Mucosa of rectum (tissue), 2 donors: ENCODE results near the gene CAST.

Experiments used
- H3K27ac ChIP-seq, 2 donors: one replicate each; pipeline ENCODE4 v1.7.0; 2013; ENCODE audit warnings: inconsistent platforms in 2 of 2, low read depth in 2 of 2, low read length in 2 of 2
- H3K27me3 ChIP-seq, 2 donors: one replicate each; pipeline ENCODE4 v1.7.0; 2013; ENCODE audit warnings: low read length in 2 of 2; ENCODE audit not compliant: control insufficient read depth in 2 of 2, insufficient read depth in 2 of 2
- H3K36me3 ChIP-seq, 2 donors: one replicate each; pipeline ENCODE4 v1.7.0; 2013; ENCODE audit warnings: low read length in 2 of 2; ENCODE audit not compliant: control insufficient read depth in 2 of 2, insufficient read depth in 2 of 2
- H3K4me1 ChIP-seq, 2 donors: one replicate each; pipeline ENCODE4 v1.7.0; 2013; ENCODE audit warnings: low read length in 2 of 2, mild to moderate bottlenecking in 1 of 2; ENCODE audit not compliant: control insufficient read depth in 2 of 2, insufficient read depth in 2 of 2
- H3K4me3 ChIP-seq, 2 donors: one replicate each; pipeline ENCODE4 v1.7.0; 2013; ENCODE audit warnings: low read length in 2 of 2
- H3K9ac ChIP-seq, 2 donors: one replicate each; pipeline ENCODE4 v1.7.0; 2013; ENCODE audit warnings: low read length in 2 of 2, low read depth in 1 of 2, mild to moderate bottlenecking in 1 of 2
- H3K9me3 ChIP-seq, 2 donors: one replicate each; pipeline ENCODE4 v1.7.0; 2013; ENCODE audit warnings: low read length in 2 of 2; ENCODE audit not compliant: control insufficient read depth in 2 of 2
- donor health status: healthy.
- donor health status: Normal muscosa, but diverticular disease.

The CAST gene

DNA sequence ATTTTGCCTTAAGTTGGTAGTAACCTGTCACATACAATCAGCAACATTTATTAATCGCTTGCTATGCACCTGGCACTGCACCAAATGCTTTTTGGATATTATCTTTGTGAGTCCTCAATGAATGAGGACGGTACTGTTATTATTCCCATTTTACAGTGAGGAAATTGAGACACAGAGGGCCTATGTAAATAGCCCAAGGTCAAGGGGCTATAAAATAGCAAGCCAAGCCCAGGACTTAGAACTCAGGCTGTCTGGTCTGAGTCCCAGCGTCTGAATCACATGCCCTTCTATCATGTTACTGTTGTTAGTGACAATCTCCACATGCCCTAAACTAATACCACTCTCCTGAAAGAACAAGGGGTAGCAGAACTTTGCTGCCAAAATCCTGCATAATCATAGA is 85.5 kb downstream of the CAST start:
- Histone ChIP-seq H3K9me3 (no peaks in the 10 kb centered on the region), H3K4me3 (no peak overlapping the region), H3K36me3 (peaks cover 83 to 87% of the 10 kb centered on the region in 2 donors), H3K27ac (no peak overlapping the region), H3K4me1 (peaks cover 0 to 15% of the 10 kb centered on the region in 2 donors), H3K27me3 (no peaks in the 10 kb centered on the region), H3K9ac (no peak overlapping the region)

DNA sequence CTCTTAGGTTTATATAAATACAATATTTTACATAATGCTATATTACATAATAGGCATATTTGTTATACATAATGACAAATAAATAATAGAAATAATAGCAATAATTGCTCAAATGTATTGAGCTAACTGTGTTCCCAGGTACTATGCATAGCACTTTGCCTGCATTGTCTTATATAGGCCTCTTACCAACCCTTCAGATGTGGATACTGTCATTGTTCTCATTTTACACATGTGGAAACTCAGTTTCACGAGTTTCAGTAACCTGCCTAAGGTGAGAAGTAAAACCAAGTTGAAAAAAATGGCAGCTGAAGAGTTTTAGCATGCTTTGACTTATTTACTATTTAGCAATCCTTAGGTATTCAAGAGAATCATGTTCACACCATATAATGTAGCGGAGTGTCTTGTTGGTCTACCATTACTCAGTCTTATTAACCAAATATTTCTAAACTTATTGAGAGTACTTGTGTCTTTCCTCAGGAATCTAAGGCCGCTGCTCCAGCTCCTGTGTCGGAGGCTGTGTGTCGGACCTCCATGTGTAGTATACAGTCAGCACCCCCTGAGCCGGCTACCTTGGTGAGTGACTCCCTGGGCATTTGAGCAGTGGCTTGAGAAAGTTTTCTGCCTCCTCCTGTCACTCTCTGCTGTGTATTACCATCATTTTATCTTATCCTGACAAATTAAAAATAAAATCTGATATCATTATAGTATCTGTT is 88.1 kb downstream of the CAST start:
- no peaks in the 10 kb centered on the region for H3K27me3 ChIP-seq
- no peak overlapping the region for H3K9ac ChIP-seq
- H3K4me1 ChIP-seq = peaks cover 0 to 8% of the 10 kb centered on the region in 2 donors
- H3K9me3 ChIP-seq = no peaks in the 10 kb centered on the region
- H3K36me3 ChIP-seq = peaks cover 85 to 94% of the 10 kb centered on the region in 2 donors
- no peak overlapping the region for H3K4me3 ChIP-seq
- H3K27ac ChIP-seq = no peak overlapping the region

DNA sequence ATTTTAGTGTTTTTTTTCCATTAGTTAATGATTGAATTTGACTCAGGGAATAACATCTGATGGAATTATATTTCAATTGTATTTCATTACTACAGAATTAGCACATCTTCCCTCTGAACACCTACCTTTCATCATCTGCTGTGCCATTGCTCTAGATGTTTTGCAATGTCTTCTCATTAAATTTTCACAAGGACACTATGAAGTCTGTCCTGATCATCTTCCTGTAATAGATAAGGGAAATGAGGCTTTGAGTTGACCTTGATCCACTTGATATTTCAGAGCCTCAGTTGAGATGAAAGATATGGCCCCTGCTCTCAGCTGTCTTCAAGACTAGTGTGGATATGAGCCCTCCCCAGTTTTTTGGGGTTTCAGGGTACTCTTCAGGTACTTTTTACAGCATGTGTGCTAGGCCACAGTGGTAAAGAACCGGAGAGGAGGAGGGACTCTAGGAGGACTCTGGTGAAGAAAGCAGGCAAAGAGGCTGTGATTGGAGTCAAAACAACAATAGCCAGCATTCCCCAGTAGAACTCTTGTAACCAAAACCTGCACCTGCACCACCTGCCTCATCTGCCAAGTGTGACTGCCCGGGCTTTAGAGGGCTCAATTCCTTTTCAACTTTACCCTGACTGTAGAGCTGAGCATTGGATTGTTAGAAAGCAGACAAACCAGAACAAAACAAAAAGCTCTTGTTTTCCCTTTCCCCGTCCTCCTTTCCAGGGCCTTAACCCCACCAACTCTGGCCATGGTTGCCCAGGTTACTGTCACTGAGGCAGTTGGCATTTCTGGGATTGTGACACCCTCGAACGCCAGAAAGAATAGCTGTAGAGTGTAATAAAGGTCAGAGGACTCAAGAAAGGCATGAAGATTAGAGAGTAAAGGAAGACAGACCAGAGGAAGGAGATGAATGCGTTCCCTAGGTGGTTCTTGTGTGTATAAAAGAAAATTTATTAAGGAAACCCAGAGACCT is 89.3 kb downstream of the CAST start:
- peaks cover 86 to 93% of the 10 kb centered on the region in 2 donors for H3K36me3 ChIP-seq
- H3K27me3 ChIP-seq = no peaks in the 10 kb centered on the region
- no peak overlapping the region for H3K27ac ChIP-seq
- H3K4me3 ChIP-seq = no peak overlapping the region
- H3K4me1 ChIP-seq = peaks cover 0 to 8% of the 10 kb centered on the region in 2 donors
- no peaks in the 10 kb centered on the region for H3K9me3 ChIP-seq
- no peak overlapping the region for H3K9ac ChIP-seq

DNA sequence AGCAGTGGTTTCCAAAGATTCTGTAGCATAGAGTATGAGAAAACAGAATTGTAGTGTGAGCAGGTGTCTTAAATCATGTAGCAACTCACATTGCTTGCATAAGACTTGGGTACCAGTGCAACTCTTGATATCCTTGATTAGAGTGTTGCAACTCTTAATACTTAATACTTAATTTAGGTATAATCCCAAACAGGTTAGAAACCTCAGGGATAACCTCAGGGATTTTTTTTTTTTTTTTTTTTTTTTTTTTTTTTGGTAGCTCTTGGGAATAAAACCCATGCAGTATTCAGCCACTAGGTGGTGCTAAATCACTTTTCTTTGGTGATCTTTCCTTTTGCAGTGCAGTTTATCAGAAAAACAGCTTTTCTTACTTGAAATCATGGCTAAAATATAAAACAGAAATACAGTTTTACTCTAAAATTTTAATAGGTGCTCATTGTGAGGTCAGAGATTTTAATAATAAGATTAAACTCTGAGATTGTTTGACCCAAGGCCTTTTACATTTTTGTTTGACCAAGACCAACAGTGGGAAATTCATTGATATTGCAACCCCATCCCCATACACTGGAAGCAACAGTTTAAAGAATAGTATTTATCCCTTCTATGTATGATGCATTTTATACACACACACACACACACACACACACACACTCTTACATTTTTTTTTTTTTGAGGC is 90.3 kb downstream of the CAST start:
- Histone ChIP-seq H3K4me1 (peaks cover 0 to 5% of the 10 kb centered on the region in 2 donors), H3K9ac (no peak overlapping the region), H3K9me3 (no peaks in the 10 kb centered on the region), H3K4me3 (no peak overlapping the region), H3K27me3 (no peaks in the 10 kb centered on the region), H3K36me3 (peaks cover 90 to 93% of the 10 kb centered on the region in 2 donors), H3K27ac (no peak overlapping the region)

DNA sequence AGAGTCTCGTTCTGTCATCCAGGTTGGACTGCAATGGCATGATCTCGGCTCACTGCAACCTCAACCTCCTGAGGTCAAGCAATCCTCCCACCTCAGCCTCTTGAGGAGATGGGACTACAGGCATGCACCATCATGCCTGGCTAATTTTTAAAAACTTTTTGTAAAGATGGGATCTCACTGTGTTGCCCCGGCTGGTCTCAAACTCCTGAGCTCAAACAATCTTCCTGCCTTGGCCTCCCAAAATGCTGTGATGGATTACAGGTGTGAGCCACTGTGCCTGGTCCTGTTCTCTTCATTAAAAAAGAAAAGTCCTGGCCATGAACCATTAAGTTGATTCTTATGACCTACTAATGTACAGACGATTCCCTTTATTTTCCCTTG is 90.8 kb downstream of the CAST start:
- Histone ChIP-seq H3K36me3 (peaks cover 89 to 91% of the 10 kb centered on the region in 2 donors), H3K9me3 (no peaks in the 10 kb centered on the region), H3K4me1 (no peaks in the 10 kb centered on the region), H3K27ac (no peak overlapping the region), H3K27me3 (no peaks in the 10 kb centered on the region), H3K9ac (no peak overlapping the region), H3K4me3 (no peak overlapping the region)

DNA sequence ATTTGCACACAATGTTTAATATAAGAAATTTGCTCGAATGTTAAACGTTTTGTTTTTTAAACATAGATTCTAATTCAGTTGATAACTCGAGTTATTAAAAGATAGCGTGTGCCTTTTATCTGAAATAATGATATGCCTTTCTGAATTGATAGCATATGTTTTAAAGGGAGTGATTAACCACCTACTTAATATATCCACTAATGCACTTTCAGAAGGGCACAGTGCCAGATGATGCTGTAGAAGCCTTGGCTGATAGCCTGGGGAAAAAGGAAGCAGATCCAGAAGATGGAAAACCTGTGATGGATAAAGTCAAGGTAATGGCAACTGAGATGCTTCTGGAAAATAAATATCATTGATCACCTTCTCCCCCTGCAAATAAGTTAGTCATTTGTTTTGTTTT is 91.7 kb downstream of the CAST start:
- Histone ChIP-seq H3K36me3 (peaks cover 91 to 92% of the 10 kb centered on the region in 2 donors), H3K27ac (no peak overlapping the region)

DNA sequence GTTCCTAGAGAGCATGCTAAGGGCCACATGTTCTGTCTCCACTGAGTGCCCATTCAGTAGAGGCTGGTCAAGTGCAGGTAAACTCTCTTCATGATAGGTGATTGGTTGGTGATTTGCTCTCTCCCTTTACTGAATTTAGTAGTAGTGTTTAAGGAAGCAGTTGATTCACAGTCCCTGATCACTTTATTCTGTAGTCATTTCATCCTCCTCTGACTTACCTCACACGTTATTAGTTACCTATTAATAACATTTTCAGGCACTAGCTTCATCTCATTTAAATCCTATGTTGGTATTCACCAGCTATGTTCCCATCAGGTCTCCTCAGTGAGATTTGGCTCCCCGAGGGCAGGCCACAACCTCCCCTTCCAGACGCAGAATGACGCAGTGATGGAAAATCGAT is 93.7 kb downstream of the CAST start:
- no peak overlapping the region for H3K4me3 ChIP-seq
- no peak overlapping the region for H3K27ac ChIP-seq
- no peaks in the 10 kb centered on the region for H3K27me3 ChIP-seq
- H3K4me1 ChIP-seq = no peaks in the 10 kb centered on the region
- no peaks in the 10 kb centered on the region for H3K9me3 ChIP-seq
- peaks cover 80 to 81% of the 10 kb centered on the region in 2 donors for H3K36me3 ChIP-seq
- H3K9ac ChIP-seq = no peak overlapping the region

More for the DNA sequence above, 91.7 kb downstream of the CAST start:
- H3K4me3 ChIP-seq = no peak overlapping the region
- H3K27me3 ChIP-seq = no peaks in the 10 kb centered on the region
- no peaks in the 10 kb centered on the region for H3K9me3 ChIP-seq
- H3K9ac ChIP-seq = no peak overlapping the region
- H3K4me1 ChIP-seq = no peaks in the 10 kb centered on the region

DNA sequence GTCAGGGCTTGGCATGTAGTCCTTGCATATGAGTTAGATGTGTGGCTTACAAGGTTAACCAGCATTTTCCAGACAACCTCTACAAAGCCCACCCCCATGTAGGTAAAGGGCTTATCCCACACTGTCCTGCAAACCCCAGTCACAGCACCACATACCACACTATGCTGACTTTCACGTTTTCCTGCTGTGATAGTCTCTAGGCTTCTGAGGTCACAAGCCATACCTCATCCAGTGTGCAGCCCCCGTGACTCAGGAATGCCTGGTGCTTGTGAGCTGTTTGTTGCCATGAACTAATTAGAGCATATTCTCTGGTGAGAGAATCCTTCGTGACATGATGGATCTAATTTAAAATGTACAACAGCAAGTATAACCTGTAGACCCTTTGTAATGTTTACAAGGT is 94.8 kb downstream of the CAST start:
- no peak overlapping the region for H3K4me3 ChIP-seq
- no peaks in the 10 kb centered on the region for H3K27me3 ChIP-seq
- no peak overlapping the region for H3K27ac ChIP-seq
- H3K4me1 ChIP-seq = no peaks in the 10 kb centered on the region
- peaks cover 75% of the 10 kb centered on the region in 2 donors for H3K36me3 ChIP-seq
- H3K9me3 ChIP-seq = no peaks in the 10 kb centered on the region
- H3K9ac ChIP-seq = no peak overlapping the region

DNA sequence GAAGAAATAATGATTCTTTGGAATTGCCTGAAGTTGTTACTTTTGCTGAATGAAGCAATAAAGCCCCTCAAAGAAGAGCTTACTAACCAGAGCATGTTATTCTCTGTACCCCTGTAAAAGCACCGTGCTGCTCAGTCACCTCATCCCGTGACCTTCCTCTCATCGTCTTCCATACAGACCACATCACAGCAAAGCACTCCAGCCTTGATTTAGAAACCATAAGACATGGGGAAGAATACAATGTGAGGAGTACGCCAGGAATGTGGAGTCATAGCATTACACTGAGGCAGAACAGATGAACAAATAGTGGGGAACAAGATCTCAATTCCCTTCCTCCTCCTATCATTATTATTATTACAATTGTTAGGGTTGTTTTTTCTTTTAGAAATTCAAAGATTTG is 96.4 kb downstream of the CAST start:
- no peak overlapping the region for H3K27ac ChIP-seq
- peaks cover 77 to 81% of the 10 kb centered on the region in 2 donors for H3K36me3 ChIP-seq
- no peaks in the 10 kb centered on the region for H3K27me3 ChIP-seq

DNA sequence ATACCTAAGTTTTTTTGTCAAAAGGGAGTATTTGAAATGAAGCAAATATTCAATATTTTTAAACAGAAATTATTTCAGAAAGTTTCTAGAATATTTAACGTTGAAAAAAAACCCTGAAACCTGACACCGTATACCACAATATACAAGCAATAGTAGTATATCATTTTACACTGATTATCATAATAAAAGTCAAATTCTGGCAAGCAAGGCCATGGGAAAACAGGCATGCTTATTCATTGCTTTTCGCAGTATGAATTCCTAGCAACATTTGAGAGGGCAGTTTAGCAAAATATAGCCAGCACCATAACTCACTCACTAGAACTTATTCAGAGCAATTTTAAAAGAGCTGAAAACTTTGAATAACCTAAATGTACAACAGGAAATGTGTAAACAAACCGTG is 99.4 kb downstream of the CAST start:
- H3K4me3 ChIP-seq = no peak overlapping the region
- H3K9ac ChIP-seq = no peak overlapping the region
- no peaks in the 10 kb centered on the region for H3K27me3 ChIP-seq
- H3K9me3 ChIP-seq = no peaks in the 10 kb centered on the region
- H3K27ac ChIP-seq = no peak overlapping the region
- H3K36me3 ChIP-seq = peaks cover 71 to 80% of the 10 kb centered on the region in 2 donors
- no peaks in the 10 kb centered on the region for H3K4me1 ChIP-seq

More for the DNA sequence above, 96.4 kb downstream of the CAST start:
- Histone ChIP-seq H3K9me3 (no peaks in the 10 kb centered on the region), H3K9ac (no peak overlapping the region), H3K4me1 (no peaks in the 10 kb centered on the region), H3K4me3 (no peak overlapping the region)
